ENCODE measurements around the gene OR1D5.
"Not testable (repeated sequence)": the region's sequence is repeated elsewhere in the genome, so short reads cannot be mapped to it uniquely, and the experiment has no call there.

OR1D5 gene

GRCh38 chr17:3032258-3033247, 30.9 kb downstream of the OR1D5 start:
- DNase-seq (ENCODE audit: low read depth in 2 of 2) = no peak

- DNase-seq (ENCODE audit: low read depth in 2 of 2) = not testable (repeated sequence)
Observed at GRCh38 chr17:3030852-3031470, 32.4 kb downstream of the OR1D5 start.

- peak; percentile 17 to 29 for DNase-seq (ENCODE audit: low read depth in 2 of 2)
Observed at GRCh38 chr17:3030096-3030495, 33.3 kb downstream of the OR1D5 start.

- no peak for DNase-seq (ENCODE audit: low read depth in 2 of 2)
Observed at GRCh38 chr17:3029213-3029913, 34.0 kb downstream of the OR1D5 start.

GRCh38 chr17:3027786-3028532, 35.4 kb downstream of the OR1D5 start:
- no peak for DNase-seq (ENCODE audit: low read depth in 2 of 2)

- DNase-seq (ENCODE audit: low read depth in 2 of 2) = no peak
Observed at GRCh38 chr17:3026856-3027751, 36.3 kb downstream of the OR1D5 start.

- DNase-seq (ENCODE audit: low read depth in 2 of 2) = no peak
Observed at GRCh38 chr17:3026125-3026855, 37.1 kb downstream of the OR1D5 start.

- no peak for DNase-seq (ENCODE audit: low read depth in 2 of 2)
Observed at GRCh38 chr17:3025421-3026124, 37.8 kb downstream of the OR1D5 start.

- DNase-seq (ENCODE audit: low read depth in 2 of 2) = no peak
Observed at GRCh38 chr17:3024346-3024745, 39.1 kb downstream of the OR1D5 start.

- no peak for DNase-seq (ENCODE audit: low read depth in 2 of 2)
Observed at GRCh38 chr17:3022197-3022596, 41.2 kb downstream of the OR1D5 start.

- no peak for DNase-seq (ENCODE audit: low read depth in 2 of 2)
Observed at GRCh38 chr17:3020381-3020780, 43.0 kb downstream of the OR1D5 start.

GRCh38 chr17:3019761-3020160, 43.6 kb downstream of the OR1D5 start:
- DNase-seq (ENCODE audit: low read depth in 2 of 2) = no peak

- DNase-seq (ENCODE audit: low read depth in 2 of 2) = no peak
Observed at GRCh38 chr17:3017936-3018335, 45.5 kb downstream of the OR1D5 start.

GRCh38 chr17:3015890-3016289, 47.5 kb downstream of the OR1D5 start:
- DNase-seq (ENCODE audit: low read depth in 2 of 2) = no peak

- no peak for DNase-seq (ENCODE audit: low read depth in 2 of 2)
Observed at GRCh38 chr17:3012926-3013581, 50.4 kb downstream of the OR1D5 start.
